Endothelial cell of umbilical vein (primary cell): ENCODE results near the gene ZFR2. TPM values are rescaled to one million over a fixed set of nuclear protein-coding genes. Genes with fewer than 3 reads are reported as not detected.

Experiments used
- BruUV-seq: library from RNA; stranded (reverse); fragments of 400-500 nt; replicated peaks from 2 replicates; lab custom pipeline; 2021; lab: Mats Ljungman, UMichigan
- CTCF ChIA-PET: fragments of 300-600, 350-600 bp; sonication (Branson Sonifier 250); formaldehyde crosslinking; loops from one replicate; lab custom pipeline; 2021; ENCODE audit warnings: antibody characterized with exemption, inconsistent platforms; lab: Charles Lee
- POLR2A ChIA-PET: fragments of 300-600, 350-600 bp; sonication (Branson Sonifier 250); formaldehyde crosslinking; loops from one replicate; lab custom pipeline; 2021; ENCODE audit warnings: antibody characterized with exemption, inconsistent platforms; lab: Charles Lee
- DNase-seq: peaks from one replicate; pipeline ENCODE4 v3.0.0-alpha.2; 2011; ENCODE audit warnings: low read depth, low spot score
- FAIRE-seq: peaks from 2 replicates; lab custom pipeline; 2011; peaks lifted over from hg19 to GRCh38; lab: Jason Lieb, UNC
- H2AFZ ChIP-seq: 2 replicates; pipeline ENCODE4 v1.6.0; 2012; ENCODE audit warnings: low read depth, low read length, control low read depth, inconsistent platforms
- H3K27ac ChIP-seq: 2 replicates; pipeline ENCODE4 v1.5.1; 2011; ENCODE audit warnings: low read depth, mild to moderate bottlenecking, control low read depth, low read length, moderate library complexity; ENCODE audit not compliant: insufficient read depth
- H3K27me3 ChIP-seq, 2 experiments: 2 replicates each; pipeline versions ENCODE4 v1.6.0 to v1.6.1; 2011; ENCODE audit warnings: low read length in 2 of 2, mixed read lengths in 1 of 2; ENCODE audit not compliant: control insufficient read depth in 2 of 2, insufficient read depth in 2 of 2
- H3K36me3 ChIP-seq, 2 experiments: 2 replicates in 1 of 2; 3 replicates in 1 of 2; pipeline ENCODE4 v1.5.1; 2011; ENCODE audit warnings: low read length in 2 of 2, mild to moderate bottlenecking in 1 of 2, moderate library complexity in 1 of 2; ENCODE audit not compliant: control insufficient read depth in 2 of 2, insufficient read depth in 2 of 2; ENCODE audit errors: extremely low read depth in 1 of 2
- H3K4me1 ChIP-seq: 3 replicates; pipeline ENCODE4 v1.5.1; 2011; ENCODE audit warnings: mild to moderate bottlenecking, low read length; ENCODE audit not compliant: control insufficient read depth, insufficient read depth; ENCODE audit errors: extremely low read depth
- H3K4me2 ChIP-seq: 2 replicates; pipeline ENCODE4 v1.6.1; 2011; ENCODE audit warnings: low read length, control low read depth, mixed read lengths; ENCODE audit not compliant: insufficient read depth
- H3K4me3 ChIP-seq, 3 experiments: fragments of 200-600 bp in 1 of 3; sonication (generic), shearing (Covaris generic) in 1 of 3; replicated peaks in 1 of 3; 2 replicates each; pipeline ENCODE4 v1.5.1; 2011 to 2016; ENCODE audit warnings: control low read depth in 3 of 3, low read length in 3 of 3, mild to moderate bottlenecking in 2 of 3, inconsistent platforms in 1 of 3, low read depth in 1 of 3, moderate library complexity in 1 of 3; ENCODE audit not compliant: insufficient read depth in 1 of 3
- H3K79me2 ChIP-seq: 2 replicates; pipeline ENCODE4 v1.6.0; 2012; ENCODE audit warnings: low read length, inconsistent platforms; ENCODE audit not compliant: control insufficient read depth, insufficient read depth
- H3K9ac ChIP-seq: replicated peaks from 2 replicates; pipeline ENCODE3; 2011; ENCODE audit warnings: low read length, control low read depth; ENCODE audit not compliant: insufficient read depth; ENCODE audit errors: extremely low read depth
- H3K9me1 ChIP-seq: replicated peaks from 3 replicates; pipeline ENCODE4 v1.6.0; 2011; ENCODE audit warnings: mild to moderate bottlenecking, low read length; ENCODE audit not compliant: control insufficient read depth, insufficient read depth; ENCODE audit errors: extremely low read depth
- H3K9me3 ChIP-seq: replicated peaks from 2 replicates; pipeline ENCODE4 v1.5.1; 2012; ENCODE audit warnings: low read length, inconsistent platforms; ENCODE audit not compliant: control insufficient read depth, insufficient read depth
- H4K20me1 ChIP-seq: replicated peaks from 2 replicates; pipeline ENCODE3; 2011; ENCODE audit warnings: mild to moderate bottlenecking, low read length; ENCODE audit not compliant: control insufficient read depth, insufficient read depth; ENCODE audit errors: extremely low read depth
- EZH2 ChIP-seq: IDR thresholded peaks from 2 replicates; pipeline ENCODE4 v1.6.1; 2012; ENCODE audit warnings: borderline replicate concordance, low read depth, mild to moderate bottlenecking, moderate library complexity, low read length, inconsistent platforms; ENCODE audit not compliant: severe bottlenecking
- FOS ChIP-seq: IDR thresholded peaks from 2 replicates; pipeline ENCODE4 v1.6.1; 2011; ENCODE audit warnings: mild to moderate bottlenecking, low read length, moderate library complexity, borderline replicate concordance; ENCODE audit not compliant: insufficient read depth
- GATA2 ChIP-seq: IDR thresholded peaks from 2 replicates; pipeline ENCODE4 v1.7.0; 2011; ENCODE audit warnings: low read depth, mild to moderate bottlenecking, moderate library complexity, mixed read lengths, low read length; ENCODE audit not compliant: insufficient read length, insufficient read depth
- JUN ChIP-seq: IDR thresholded peaks from 2 replicates; pipeline ENCODE4 v1.6.1; 2011; ENCODE audit warnings: borderline replicate concordance, low read depth; ENCODE audit not compliant: insufficient read length, insufficient read depth
- MYC ChIP-seq: IDR thresholded peaks from one replicate; pipeline ENCODE4 v1.6.1; 2011; ENCODE audit warnings: mild to moderate bottlenecking, low read depth, low read length
- POLR2A ChIP-seq: IDR thresholded peaks from 2 replicates; pipeline ENCODE4 v1.6.1; 2012; ENCODE audit warnings: low read depth, mild to moderate bottlenecking, control low read depth, low read length
- POLR2AphosphoS5 ChIP-seq: IDR thresholded peaks from 2 replicates; pipeline ENCODE4 v1.6.1; 2012; ENCODE audit warnings: low read depth, mild to moderate bottlenecking, control low read depth, low read length, moderate library complexity; ENCODE audit not compliant: insufficient read depth
- dilution Hi-C: fragments of 300-500 bp; cut with MboI; formaldehyde crosslinking; loops from one replicate; pipeline ENCODE4 v1.15.0; 2019; ENCODE audit warnings: low sequenced_read_pairs; ENCODE audit not compliant: extremely low pct_ligation_motif_present
- intact Hi-C: fragments of 100-400 bp; cut with micrococcal nuclease; formaldehyde crosslinking; loops from one replicate; pipeline ENCODE4 v1.10.0; 2022
- polyA plus RNA-seq, 4 experiments: library from polyadenylated mRNA; depleted of rRNA in 3 of 4; stranded (reverse) in 3 of 4; unstranded in 1 of 4; fragments of >200 nt; gene quantifications; 2 replicates each; pipeline versions ENCODE4 v1.2.1 to v1.2.3, GENCODE V29; 2011 to 2012; ENCODE audit warnings: missing spikeins in 1 of 4
- total RNA-seq: library from RNA; stranded (reverse); gene quantifications from 2 replicates; pipeline ENCODE4 v1.2.3, GENCODE V29; 2021
- TF ChIP-seq, protein P1 (sequence below), 2 donors: IDR thresholded peaks; 1 replicate in 1 of 2; 2 replicates in 1 of 2; pipeline ENCODE4 v1.5.1; 2011; ENCODE audit warnings: low read length in 2 of 2, mild to moderate bottlenecking in 2 of 2, moderate library complexity in 2 of 2, control low read depth in 1 of 2, inconsistent platforms in 1 of 2, low read depth in 1 of 2; ENCODE audit not compliant: insufficient read depth in 1 of 2; ENCODE audit errors: extremely low read depth in 1 of 2
- TF ChIP-seq, protein P2 (sequence below): IDR thresholded peaks from 2 replicates; pipeline ENCODE4 v1.6.1; 2011; ENCODE audit not compliant: insufficient read depth, insufficient read length

ZFR2 gene
- total and polyA plus RNA-seq, 2 donors (not counting 3 experiments of a cell fraction or from before 2014, with no cell fraction given): not detected

DNA sequence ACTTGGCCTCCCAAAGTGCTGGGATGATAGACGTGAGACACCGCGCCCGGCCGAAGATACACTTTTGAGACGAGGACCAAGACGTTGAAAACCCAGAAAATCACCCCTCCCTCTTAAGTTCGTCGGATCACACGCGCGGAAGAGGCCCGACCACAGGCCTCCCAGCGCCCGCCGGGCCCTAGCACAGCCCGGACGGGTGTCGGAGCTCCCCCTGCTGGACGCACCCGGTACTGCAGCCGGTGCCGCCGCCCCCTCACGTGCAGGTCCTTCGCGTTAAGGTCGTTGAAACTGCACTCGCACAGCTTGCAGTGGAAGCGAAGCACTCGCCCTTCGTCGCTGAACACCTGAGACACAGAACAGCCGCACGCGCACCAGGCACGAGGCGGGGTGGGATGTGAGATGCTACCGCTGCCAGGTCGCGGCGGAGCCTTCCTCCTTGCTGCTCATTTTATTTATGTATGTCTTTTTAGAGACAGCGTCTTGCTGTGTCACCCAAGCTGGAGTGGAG lies 46.9 kb downstream of the ZFR2 start:
- Histone ChIP-seq H3K27ac (no peak overlapping the region), H3K4me3 (no peak overlapping the region), H3K9me1 (no peaks in the 10 kb centered on the region), H2AFZ (no peak overlapping the region), H3K4me1 (no peaks in the 10 kb centered on the region), H3K9ac (no peak overlapping the region), H3K4me2 (no peak overlapping the region), H3K36me3 (no peaks in the 10 kb centered on the region), H3K79me2 (no peaks in the 10 kb centered on the region), H4K20me1 (no peaks in the 10 kb centered on the region), H3K27me3 (no peaks in the 10 kb centered on the region), H3K9me3 (no peaks in the 10 kb centered on the region)
- FAIRE-seq (peak; percentile 61), DNase-seq (peak; percentile 52)
- CTCF ChIA-PET: interaction anchor here (0.6 to 2.2 kb wide), 47 partner anchors 9 to 380 kb away, joined by 3 to 29 read pairs (median 4); partner anchors contain the start of genes APBA3, MRPL54, NMRK2 and ZFR2
- TF ChIP-seq JUN: no peak
- no peak for TF ChIP-seq FOS
- TF ChIP-seq, protein P1, sequence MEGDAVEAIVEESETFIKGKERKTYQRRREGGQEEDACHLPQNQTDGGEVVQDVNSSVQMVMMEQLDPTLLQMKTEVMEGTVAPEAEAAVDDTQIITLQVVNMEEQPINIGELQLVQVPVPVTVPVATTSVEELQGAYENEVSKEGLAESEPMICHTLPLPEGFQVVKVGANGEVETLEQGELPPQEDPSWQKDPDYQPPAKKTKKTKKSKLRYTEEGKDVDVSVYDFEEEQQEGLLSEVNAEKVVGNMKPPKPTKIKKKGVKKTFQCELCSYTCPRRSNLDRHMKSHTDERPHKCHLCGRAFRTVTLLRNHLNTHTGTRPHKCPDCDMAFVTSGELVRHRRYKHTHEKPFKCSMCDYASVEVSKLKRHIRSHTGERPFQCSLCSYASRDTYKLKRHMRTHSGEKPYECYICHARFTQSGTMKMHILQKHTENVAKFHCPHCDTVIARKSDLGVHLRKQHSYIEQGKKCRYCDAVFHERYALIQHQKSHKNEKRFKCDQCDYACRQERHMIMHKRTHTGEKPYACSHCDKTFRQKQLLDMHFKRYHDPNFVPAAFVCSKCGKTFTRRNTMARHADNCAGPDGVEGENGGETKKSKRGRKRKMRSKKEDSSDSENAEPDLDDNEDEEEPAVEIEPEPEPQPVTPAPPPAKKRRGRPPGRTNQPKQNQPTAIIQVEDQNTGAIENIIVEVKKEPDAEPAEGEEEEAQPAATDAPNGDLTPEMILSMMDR (IDR thresholded peaks at IDR 0.05; ENCODE audit: extremely low read depth in 1 of 2, insufficient read depth in 1 of 2, low read depth in 1 of 2, low read length in 2 of 2): peak; percentile 99
- TF ChIP-seq, protein P2, sequence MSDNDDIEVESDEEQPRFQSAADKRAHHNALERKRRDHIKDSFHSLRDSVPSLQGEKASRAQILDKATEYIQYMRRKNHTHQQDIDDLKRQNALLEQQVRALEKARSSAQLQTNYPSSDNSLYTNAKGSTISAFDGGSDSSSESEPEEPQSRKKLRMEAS: peak; percentile 31
- BruUV-seq: no TSS peak
- intact Hi-C loops: no loop called here
- dilution Hi-C loops: no loop called here
- POLR2A ChIA-PET: no interaction called here

DNA sequence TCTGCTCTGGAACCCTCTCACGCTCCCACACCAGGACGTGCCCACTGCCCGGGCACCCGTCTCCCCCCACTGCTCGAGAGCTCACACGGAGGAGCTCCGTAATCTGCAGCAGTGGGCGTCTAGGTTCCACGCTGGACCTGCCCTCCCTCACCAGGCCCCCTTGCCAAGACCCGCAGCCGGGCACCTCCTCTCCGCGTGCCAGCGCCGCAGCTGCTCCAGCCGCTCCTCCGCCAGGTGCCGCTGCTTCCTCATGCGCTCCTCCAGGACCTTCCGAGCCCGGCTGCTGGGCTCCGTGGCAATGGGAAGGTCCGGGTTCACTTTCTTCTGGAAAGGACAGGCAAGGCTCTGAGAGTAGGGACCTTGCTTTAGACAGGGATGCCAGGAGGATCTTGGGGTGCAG lies 47.7 kb downstream of the ZFR2 start:
- ChIA-PET POLR2A (no interaction called here), CTCF (interaction anchor here (0.7 to 1.4 kb wide), 5 partner anchors 24 to 90 kb away, joined by 3 to 8 read pairs (median 5); no protein-coding TSS in a partner anchor)
- FAIRE-seq (no peak), DNase-seq (no peak)
- H4K20me1 ChIP-seq: no peaks in the 10 kb centered on the region
- no peaks in the 10 kb centered on the region for H3K79me2 ChIP-seq
- no peaks in the 10 kb centered on the region for H3K9me1 ChIP-seq
- no peak overlapping the region for H3K27ac ChIP-seq
- no peak overlapping the region for H3K4me3 ChIP-seq
- H2AFZ ChIP-seq: no peak overlapping the region
- no peak overlapping the region for H3K9ac ChIP-seq
- intact Hi-C loops (no loop called here), dilution Hi-C loops (no loop called here)
- no peaks in the 10 kb centered on the region for H3K9me3 ChIP-seq
- no peak overlapping the region for H3K4me2 ChIP-seq
- no peaks in the 10 kb centered on the region for H3K4me1 ChIP-seq
- H3K36me3 ChIP-seq: no peaks in the 10 kb centered on the region
- TF ChIP-seq POLR2AphosphoS5 (no peak), JUN (no peak), MYC (no peak), GATA2 (no peak), EZH2 (no peak), FOS (no peak), POLR2A (no peak)
- TF ChIP-seq, protein P2: no peak
- TF ChIP-seq, protein P1 (IDR thresholded peaks at IDR 0.05; ENCODE audit: extremely low read depth in 1 of 2, insufficient read depth in 1 of 2, low read depth in 1 of 2, low read length in 2 of 2): no peak
- no peaks in the 10 kb centered on the region for H3K27me3 ChIP-seq
- no TSS peak for BruUV-seq
